WERI-Rb-1 (cell line): Measurements from ENCODE around the gene IL19.

Experiments
- DNase-seq: peaks from one replicate; pipeline ENCODE4 v3.0.0-alpha.2; 2020
- H3K27ac ChIP-seq: fragments of 250-450 bp; sonication (Bioruptor Pico); 2 replicates; pipeline ENCODE4 v1.5.1; 2020; ENCODE audit warnings: mild to moderate bottlenecking, moderate library complexity
- H3K27me3 ChIP-seq: fragments of 250-450 bp; sonication (Bioruptor Pico); 2 replicates; pipeline ENCODE4 v1.5.1; 2021; ENCODE audit warnings: mild to moderate bottlenecking, low read depth, moderate library complexity; ENCODE audit not compliant: insufficient read depth, severe bottlenecking
- H3K36me3 ChIP-seq: fragments of 250-450 bp; sonication (Bioruptor Pico); 2 replicates; pipeline ENCODE4 v1.5.1; 2020; ENCODE audit warnings: mild to moderate bottlenecking, moderate library complexity
- H3K4me3 ChIP-seq: 2 replicates; pipeline ENCODE4 v1.5.1; 2011; ENCODE audit warnings: low read depth, mild to moderate bottlenecking, control low read depth, low read length
- H3K9me3 ChIP-seq: fragments of 250-450 bp; sonication (Bioruptor Pico); 2 replicates; pipeline ENCODE4 v1.5.1; 2021; ENCODE audit warnings: mild to moderate bottlenecking, moderate library complexity; ENCODE audit not compliant: severe bottlenecking
- CTCF ChIP-seq: IDR thresholded peaks from 2 replicates; pipeline ENCODE4 v1.5.1; 2011; ENCODE audit warnings: low read depth, mild to moderate bottlenecking, control low read depth, inconsistent platforms, low read length

Gene IL19

GRCh38 chr1:206788487-206789050 lies 18.0 kb downstream of the IL19 start:
- DNase-seq, result no peak

GRCh38 chr1:206790502-206791250 lies 20.1 kb downstream of the IL19 start:
- peaks cover 92% of the 10 kb centered on the region for H3K27me3 ChIP-seq
- no peak for TF ChIP-seq CTCF
- H3K27ac ChIP-seq, result no peak overlapping the region
- H3K4me3 ChIP-seq, result no peak overlapping the region
- no peaks in the 10 kb centered on the region for H3K36me3 ChIP-seq
- DNase-seq, result no peak
- H3K9me3 ChIP-seq, result peaks cover 4% of the 10 kb centered on the region

More at GRCh38 chr1:206788487-206789050, 18.0 kb downstream of the IL19 start:
- TF ChIP-seq CTCF, result no peak
- Histone ChIP-seq H3K4me3 (no peak overlapping the region), H3K9me3 (peaks cover under 1% of the 10 kb centered on the region), H3K36me3 (no peaks in the 10 kb centered on the region), H3K27me3 (peaks cover 75% of the 10 kb centered on the region), H3K27ac (no peak overlapping the region)

- Histone ChIP-seq H3K36me3 (no peaks in the 10 kb centered on the region), H3K9me3 (peaks cover 4% of the 10 kb centered on the region), H3K27me3 (peaks cover 100% of the 10 kb centered on the region), H3K27ac (no peak overlapping the region), H3K4me3 (no peak overlapping the region)
- DNase-seq, result no peak
- TF ChIP-seq CTCF, result no peak
Observed at GRCh38 chr1:206792939-206793607, 22.5 kb downstream of the IL19 start.

GRCh38 chr1:206793620-206794019 lies 23.0 kb downstream of the IL19 start:
- TF ChIP-seq CTCF, result no peak
- Histone ChIP-seq H3K9me3 (peaks cover 4% of the 10 kb centered on the region), H3K27ac (no peak overlapping the region), H3K36me3 (no peaks in the 10 kb centered on the region), H3K27me3 (peaks cover 100% of the 10 kb centered on the region), H3K4me3 (no peak overlapping the region)
- DNase-seq, result no peak

GRCh38 chr1:206794294-206794908 lies 23.8 kb downstream of the IL19 start:
- peaks cover 4% of the 10 kb centered on the region for H3K9me3 ChIP-seq
- DNase-seq, result no peak
- no peaks in the 10 kb centered on the region for H3K36me3 ChIP-seq
- H3K27me3 ChIP-seq, result peaks cover 100% of the 10 kb centered on the region
- H3K27ac ChIP-seq, result no peak overlapping the region
- TF ChIP-seq CTCF, result no peak
- H3K4me3 ChIP-seq, result no peak overlapping the region
